Stomach (tissue), 4 donors: ENCODE measurements around the gene TCTN1.

Experiments used
- CTCF ChIP-seq, 7 experiments: fragments of 450-650 bp in 4 of 7; fragments of 200-600 bp in 3 of 7; sonication (generic) in 3 of 7; IDR thresholded peaks; one replicate each; pipeline ENCODE4 v1.5.1; 2016 to 2019; ENCODE audit warnings: antibody characterized with exemption in 7 of 7, control low read depth in 2 of 7, mild to moderate bottlenecking in 1 of 7
- POLR2A ChIP-seq, 4 donors: fragments of 450-650 bp; IDR thresholded peaks; one replicate each; pipeline ENCODE4 v1.6.1; 2016; ENCODE audit warnings: antibody characterized with exemption in 4 of 4, control low read depth in 2 of 4, mild to moderate bottlenecking in 1 of 4, moderate library complexity in 1 of 4

- TF ChIP-seq POLR2A (IDR thresholded peaks at IDR 0.05): no peak
- no peak for TF ChIP-seq CTCF (IDR thresholded peaks at IDR 0.05)
These were observed 25.6 kb downstream of the TCTN1 start for GRCh38 chr12:110639336-110640141.
